DMS114 treated with DMSO at 0.1 percent for 48 hours (cell line): ENCODE results near the gene ATP5PD.

Experiments used
- DNase-seq: peaks from one replicate; lab custom pipeline; 2025; ENCODE audit not compliant: unreplicated experiment; lab: John Stamatoyannopoulos, UW

Gene ATP5PD

DNA sequence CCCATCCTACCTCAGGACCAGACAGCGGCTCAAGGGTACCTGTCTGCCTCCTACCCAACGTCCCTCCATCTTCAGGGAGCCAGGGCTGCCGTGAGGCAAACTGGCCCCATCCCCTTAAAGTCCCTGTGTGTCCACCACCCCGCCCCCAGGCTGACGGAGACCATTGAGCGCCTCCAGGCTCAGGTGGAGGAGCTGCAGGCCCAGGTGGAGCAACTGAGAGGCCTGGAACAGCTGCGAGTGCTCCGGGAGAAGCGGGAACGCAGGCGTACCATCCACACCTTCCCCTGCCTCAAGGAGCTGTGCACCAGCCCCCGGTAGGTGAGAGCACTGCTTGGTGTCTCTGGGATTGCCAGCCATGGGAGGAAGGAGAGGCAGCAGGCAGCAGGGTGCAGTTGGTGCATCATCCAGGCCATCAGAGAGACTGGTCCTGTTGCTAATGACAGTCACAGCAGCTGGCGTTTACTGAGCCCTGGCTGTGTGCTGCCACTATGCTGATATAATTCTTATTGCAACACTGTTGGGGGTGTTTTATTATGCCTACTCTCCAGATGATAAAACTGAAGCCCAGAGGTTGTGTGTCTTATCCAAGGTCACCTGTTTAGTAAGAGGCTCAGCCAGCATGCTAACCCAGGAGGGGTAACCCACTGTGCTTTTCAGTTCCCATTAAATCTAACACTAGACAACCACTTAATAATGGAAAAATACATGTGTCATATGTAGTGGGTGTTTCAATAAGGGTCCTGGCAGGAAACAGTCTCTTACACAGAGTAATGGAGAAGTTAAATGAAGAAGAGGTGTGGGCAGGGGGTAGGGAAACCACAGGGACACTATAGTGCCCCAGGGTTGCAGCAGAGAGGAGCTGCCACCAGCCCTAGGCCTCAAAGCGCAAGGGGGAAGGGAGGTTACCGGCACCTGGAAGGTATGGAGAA lies 44.6 kb downstream of the ATP5PD start:
- DNase-seq: no peak

DNA sequence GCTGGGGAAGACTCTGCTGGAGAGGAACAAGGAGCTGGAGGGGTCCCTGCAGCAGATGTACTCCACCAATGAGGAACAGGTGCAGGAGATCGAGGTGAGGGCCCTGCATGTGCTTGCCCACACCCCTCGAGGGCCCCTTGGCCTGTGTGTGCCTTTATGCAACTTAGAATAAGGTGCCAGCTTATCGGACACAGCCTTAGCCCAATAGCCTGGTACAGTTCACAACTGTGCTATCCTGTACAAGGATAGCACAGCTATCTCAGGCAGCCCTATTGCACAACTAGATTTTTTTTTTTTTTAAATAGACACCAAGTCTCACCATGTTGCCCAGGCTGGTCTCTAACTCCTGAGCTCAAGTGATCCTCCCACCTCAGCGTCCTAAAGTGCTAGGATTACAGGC lies 47.2 kb downstream of the ATP5PD start:
- no peak for DNase-seq

DNA sequence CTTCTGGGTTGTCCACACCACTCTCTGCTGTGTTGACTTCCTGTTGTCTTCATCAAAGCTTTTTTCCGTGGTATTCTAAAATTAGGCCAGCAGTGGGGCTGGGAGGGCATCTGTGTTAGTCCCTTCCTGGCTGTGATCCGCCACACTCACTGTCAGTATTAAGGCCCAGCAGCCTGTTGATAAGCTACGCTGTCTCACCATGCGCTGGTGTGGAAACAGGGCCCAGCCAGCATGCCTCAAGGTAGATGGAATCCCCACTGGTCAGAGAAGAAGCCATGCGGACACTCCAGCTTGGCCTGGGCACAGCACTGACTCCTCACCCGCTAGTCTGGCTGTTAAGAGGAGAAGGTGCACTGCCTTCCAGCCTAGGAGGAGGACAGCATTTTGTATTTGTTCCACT lies 48.0 kb downstream of the ATP5PD start:
- no peak for DNase-seq

DNA sequence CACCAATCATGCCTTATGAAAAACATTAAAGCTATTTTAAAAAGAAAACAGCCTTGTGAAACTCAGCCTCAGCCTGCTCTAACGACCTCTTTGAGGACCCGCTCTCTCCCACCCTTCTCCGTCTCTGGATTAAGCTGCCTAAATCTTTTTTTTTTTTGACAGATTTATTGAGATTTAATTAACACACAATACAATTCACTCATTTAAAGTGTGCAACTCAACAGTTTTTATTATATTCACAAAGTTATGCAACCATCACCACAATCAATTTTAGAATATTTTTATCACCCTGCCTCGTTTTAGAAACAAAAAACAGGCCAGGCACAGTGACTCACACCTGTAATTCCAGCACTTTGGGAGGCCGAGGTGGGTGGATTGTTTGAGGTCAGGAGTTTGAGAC lies 50.9 kb downstream of the ATP5PD start:
- DNase-seq: no peak

DNA sequence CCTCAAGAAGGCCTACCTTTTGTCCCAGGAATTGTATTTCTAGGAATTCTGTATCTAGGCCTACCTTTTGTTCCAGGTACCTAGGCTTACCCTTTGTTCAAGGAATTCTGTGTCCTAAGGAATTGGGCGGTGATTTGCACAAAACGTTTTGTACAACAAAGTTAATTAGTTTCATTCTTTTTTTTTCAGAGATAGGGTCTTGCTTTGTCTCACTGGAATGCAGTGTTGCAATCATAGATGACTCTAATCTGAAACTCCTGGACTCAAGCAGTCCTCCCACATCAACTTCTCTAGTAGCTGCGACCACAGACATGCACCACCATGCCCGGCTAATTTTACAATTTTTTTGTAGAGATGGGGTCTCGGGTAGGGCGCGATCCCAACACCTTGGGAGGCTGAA lies 52.3 kb downstream of the ATP5PD start:
- no peak for DNase-seq

DNA sequence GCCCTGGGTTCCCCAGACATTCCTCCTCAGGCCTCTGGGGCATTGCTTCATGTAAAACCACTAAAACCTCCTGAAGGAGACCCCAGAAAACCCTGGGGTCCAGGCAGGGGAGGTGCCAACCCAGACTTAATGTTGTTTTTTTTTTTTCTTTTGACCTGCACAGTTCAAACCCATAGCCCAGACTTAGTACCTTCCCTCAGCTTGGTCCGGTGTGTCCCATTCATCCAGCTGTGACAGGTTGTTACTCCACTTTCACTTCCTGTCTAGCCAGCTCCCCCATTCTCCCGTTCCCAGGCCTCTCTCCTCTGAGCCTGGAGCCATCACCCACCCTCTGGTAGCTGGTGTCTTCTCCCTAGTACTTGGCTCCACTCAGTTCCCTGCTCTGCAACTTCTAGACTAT lies 54.5 kb downstream of the ATP5PD start:
- DNase-seq: no peak

DNA sequence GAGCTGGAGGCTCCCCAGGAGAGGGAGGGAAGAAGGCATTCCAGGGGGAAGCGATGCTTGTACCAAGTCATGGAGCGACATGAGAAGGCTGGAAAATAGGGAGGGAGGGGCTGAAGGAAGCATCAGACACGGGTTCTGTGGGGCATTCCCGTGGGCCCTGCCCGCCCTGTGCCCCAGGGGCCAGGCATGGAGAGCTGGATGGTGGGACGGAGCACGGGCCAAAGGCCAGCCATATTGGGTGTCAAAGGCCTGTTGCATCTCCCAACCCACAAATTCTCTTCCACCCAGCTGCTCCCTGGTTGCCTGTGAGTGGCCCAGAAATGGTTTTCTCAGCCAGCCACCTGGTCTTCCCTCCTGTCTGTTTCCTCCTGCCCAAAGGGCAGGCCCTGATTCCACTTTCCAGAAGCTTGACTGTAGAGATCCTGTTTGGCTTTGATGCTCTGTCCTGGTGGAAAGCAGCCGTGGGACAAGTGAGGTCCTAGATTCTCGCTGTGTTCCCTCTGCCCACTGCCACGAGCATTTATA lies 56.1 kb downstream of the ATP5PD start:
- no peak for DNase-seq
